ENCODE data around the gene CCDC34. TPM values are rescaled to one million over a fixed set of nuclear protein-coding genes. Genes with fewer than 3 reads are reported as not detected.
"Not testable (repeated sequence)": the region's sequence is repeated elsewhere in the genome, so short reads cannot be mapped to it uniquely, and the experiment has no call there.

Gene CCDC34
- total RNA-seq, 1 donor from 2014 or later, result 3.5 TPM

DNA sequence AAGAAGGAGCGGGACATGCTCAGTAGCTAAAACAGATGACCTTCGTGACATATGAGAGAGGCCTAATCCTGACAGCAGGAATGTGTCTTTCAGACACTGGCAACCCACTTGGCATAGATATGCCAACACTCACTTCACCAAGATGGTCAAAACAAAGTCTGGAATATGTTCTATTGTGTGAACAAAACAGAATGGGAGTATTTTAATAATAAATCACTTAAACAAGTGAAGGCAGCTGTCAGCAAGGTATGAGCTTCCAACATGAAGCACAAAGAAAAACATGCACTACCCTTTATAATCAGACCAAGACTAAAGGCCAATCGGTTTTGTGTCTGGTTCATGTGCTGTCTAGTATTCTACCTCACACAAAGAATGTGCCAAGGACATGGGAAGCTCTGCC lies 23.1 kb downstream of the CCDC34 start:
- TF ChIP-seq, protein P1, sequence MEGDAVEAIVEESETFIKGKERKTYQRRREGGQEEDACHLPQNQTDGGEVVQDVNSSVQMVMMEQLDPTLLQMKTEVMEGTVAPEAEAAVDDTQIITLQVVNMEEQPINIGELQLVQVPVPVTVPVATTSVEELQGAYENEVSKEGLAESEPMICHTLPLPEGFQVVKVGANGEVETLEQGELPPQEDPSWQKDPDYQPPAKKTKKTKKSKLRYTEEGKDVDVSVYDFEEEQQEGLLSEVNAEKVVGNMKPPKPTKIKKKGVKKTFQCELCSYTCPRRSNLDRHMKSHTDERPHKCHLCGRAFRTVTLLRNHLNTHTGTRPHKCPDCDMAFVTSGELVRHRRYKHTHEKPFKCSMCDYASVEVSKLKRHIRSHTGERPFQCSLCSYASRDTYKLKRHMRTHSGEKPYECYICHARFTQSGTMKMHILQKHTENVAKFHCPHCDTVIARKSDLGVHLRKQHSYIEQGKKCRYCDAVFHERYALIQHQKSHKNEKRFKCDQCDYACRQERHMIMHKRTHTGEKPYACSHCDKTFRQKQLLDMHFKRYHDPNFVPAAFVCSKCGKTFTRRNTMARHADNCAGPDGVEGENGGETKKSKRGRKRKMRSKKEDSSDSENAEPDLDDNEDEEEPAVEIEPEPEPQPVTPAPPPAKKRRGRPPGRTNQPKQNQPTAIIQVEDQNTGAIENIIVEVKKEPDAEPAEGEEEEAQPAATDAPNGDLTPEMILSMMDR (IDR thresholded peaks at IDR 0.05; ENCODE audit: partially characterized antibody, unreplicated experiment), result no peak
- Mint-ChIP-seq H3K36me3 (ENCODE audit: unreplicated experiment) (no peaks in the 10 kb centered on the region), H3K4me1 (ENCODE audit: low read depth, unreplicated experiment) (no peaks in the 10 kb centered on the region), H3K27ac (ENCODE audit: unreplicated experiment) (no peak overlapping the region), H3K27me3 (ENCODE audit: unreplicated experiment) (peaks cover 2% of the 10 kb centered on the region), H3K9me3 (ENCODE audit: unreplicated experiment) (peaks cover 2% of the 10 kb centered on the region), H3K4me3 (ENCODE audit: unreplicated experiment) (no peak overlapping the region)
- DNase-seq, result no peak

DNA sequence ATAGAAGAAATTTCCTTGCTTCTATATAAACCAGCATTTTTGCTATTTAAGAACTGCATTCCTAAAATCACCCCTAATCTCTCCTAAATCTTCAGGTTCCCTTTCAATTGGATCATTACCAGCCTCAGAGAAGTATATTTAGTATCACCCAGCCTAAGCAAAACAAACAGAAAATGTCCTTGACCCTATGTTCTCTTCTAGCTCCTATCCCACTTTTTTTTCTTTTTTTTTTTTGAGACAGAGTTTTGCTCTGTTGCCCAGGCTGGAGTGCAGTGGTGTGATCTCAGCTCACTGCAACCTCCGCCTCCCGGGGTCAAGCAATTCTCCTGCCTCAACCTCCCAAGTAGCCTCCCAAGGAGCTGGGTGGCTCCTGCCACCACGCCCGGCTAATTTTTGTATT lies 28.3 kb downstream of the CCDC34 start:
- H3K36me3 Mint-ChIP-seq (ENCODE audit: unreplicated experiment); H3K4me1 Mint-ChIP-seq (ENCODE audit: low read depth, unreplicated experiment); H3K4me3 Mint-ChIP-seq (ENCODE audit: unreplicated experiment); H3K9me3 Mint-ChIP-seq (ENCODE audit: unreplicated experiment); DNase-seq; H3K27ac Mint-ChIP-seq (ENCODE audit: unreplicated experiment); H3K27me3 Mint-ChIP-seq (ENCODE audit: unreplicated experiment): not testable (repeated sequence)

DNA sequence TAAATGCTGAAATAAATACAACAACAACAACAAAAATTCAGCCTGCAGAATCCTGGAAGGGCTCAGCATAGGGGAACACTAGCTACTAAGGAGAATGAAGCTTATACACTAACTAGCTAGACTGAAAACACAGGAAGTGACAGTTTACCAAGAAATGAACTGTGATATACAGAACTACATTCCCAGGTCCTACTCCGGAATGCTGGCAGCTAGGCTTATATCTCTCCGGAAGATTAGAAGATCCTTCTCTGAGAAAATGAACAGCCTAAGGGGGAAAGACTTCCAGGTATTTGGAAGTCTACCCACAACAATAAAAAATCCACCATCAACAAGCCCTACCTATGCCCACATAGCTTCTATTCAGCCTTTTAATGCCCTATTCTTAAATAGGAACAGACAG lies 31.0 kb downstream of the CCDC34 start:
- no peak overlapping the region for H3K27ac Mint-ChIP-seq (ENCODE audit: unreplicated experiment)
- no peaks in the 10 kb centered on the region for H3K36me3 Mint-ChIP-seq (ENCODE audit: unreplicated experiment)
- TF ChIP-seq, protein P1 (IDR thresholded peaks at IDR 0.05; ENCODE audit: partially characterized antibody, unreplicated experiment), result no peak
- H3K9me3 Mint-ChIP-seq (ENCODE audit: unreplicated experiment), result no peaks in the 10 kb centered on the region
- no peak for DNase-seq
- H3K4me1 Mint-ChIP-seq (ENCODE audit: low read depth, unreplicated experiment), result no peaks in the 10 kb centered on the region
- H3K4me3 Mint-ChIP-seq (ENCODE audit: unreplicated experiment), result no peak overlapping the region
- no peaks in the 10 kb centered on the region for H3K27me3 Mint-ChIP-seq (ENCODE audit: unreplicated experiment)

DNA sequence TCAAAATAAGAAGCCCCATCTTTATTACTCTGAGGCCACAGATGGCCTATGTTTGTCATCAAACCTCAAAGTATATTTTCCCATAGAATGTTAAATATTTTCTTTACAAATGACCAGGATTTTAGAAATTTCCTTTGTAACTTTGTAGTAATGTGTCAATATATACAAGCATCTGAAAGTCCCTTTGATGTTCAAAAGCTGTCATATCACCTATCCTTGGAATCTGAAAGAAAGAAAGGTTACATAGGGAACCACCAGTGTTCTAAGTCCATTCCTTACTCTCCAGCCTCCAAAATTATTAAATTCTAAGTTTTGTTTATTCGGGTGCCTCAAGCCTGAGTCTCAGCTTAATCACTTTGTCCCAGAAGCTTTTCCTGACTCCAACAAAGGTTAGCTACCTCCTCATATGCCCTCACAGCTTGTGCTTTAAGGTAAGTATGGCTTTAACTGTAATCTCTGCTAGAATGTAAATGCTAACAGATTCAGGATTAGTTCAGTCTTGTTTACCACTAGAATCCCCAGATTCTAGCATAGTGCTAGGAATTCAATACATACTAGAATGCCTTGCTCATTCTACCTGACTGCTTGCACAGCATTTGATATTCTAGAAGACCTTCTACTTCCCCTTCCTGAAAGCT lies 32.3 kb downstream of the CCDC34 start:
- peaks cover under 1% of the 10 kb centered on the region for H3K9me3 Mint-ChIP-seq (ENCODE audit: unreplicated experiment)
- H3K36me3 Mint-ChIP-seq (ENCODE audit: unreplicated experiment), result no peaks in the 10 kb centered on the region
- TF ChIP-seq, protein P1 (IDR thresholded peaks at IDR 0.05; ENCODE audit: partially characterized antibody, unreplicated experiment), result no peak
- H3K27ac Mint-ChIP-seq (ENCODE audit: unreplicated experiment), result no peak overlapping the region
- H3K4me1 Mint-ChIP-seq (ENCODE audit: low read depth, unreplicated experiment), result no peaks in the 10 kb centered on the region
- H3K4me3 Mint-ChIP-seq (ENCODE audit: unreplicated experiment), result no peak overlapping the region
- no peak for DNase-seq
- peaks cover 2% of the 10 kb centered on the region for H3K27me3 Mint-ChIP-seq (ENCODE audit: unreplicated experiment)

DNA sequence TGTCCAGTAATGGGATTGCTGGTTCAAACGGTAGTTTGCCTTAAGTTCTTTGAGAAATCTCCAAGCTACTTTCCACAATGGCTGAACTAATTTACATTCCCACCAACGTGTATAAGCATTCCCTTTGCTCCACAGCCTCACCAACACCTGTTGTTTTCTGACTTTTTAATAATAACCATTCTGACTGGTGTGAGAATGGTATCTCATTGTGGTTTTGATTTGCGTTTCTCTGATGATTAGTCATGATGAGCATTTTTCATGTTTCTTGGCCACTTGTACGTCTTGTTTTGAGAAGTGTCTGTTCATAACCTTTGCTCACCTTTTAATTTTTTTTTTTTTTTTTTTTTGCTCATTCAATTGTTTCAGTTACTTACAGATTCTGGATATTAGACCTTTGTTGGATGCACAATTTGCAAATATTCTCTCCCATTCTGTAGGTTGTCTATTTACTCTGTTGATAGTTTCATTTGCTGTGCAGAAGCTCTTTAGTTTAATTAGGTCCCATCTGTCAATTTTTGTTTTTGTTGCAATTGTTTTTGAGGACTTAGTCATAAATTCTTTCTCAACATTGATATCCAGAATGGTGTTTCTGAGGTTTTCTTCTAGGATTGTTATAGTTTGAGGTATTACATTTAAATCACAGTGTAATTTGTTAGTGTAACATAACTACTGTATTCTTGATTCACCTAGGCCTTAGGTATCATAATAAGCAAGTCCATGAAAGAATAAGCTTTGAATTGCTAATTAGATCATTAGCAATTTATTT lies 33.0 kb downstream of the CCDC34 start:
- H3K27ac Mint-ChIP-seq (ENCODE audit: unreplicated experiment), result no peak overlapping the region

More for the DNA sequence above, 33.0 kb downstream of the CCDC34 start:
- H3K9me3 Mint-ChIP-seq (ENCODE audit: unreplicated experiment), result peaks cover 2% of the 10 kb centered on the region
- DNase-seq, result no peak
- no peak overlapping the region for H3K4me3 Mint-ChIP-seq (ENCODE audit: unreplicated experiment)
- TF ChIP-seq, protein P1 (IDR thresholded peaks at IDR 0.05; ENCODE audit: partially characterized antibody, unreplicated experiment), result no peak
- no peaks in the 10 kb centered on the region for H3K36me3 Mint-ChIP-seq (ENCODE audit: unreplicated experiment)
- peaks cover 4% of the 10 kb centered on the region for H3K27me3 Mint-ChIP-seq (ENCODE audit: unreplicated experiment)
- no peaks in the 10 kb centered on the region for H3K4me1 Mint-ChIP-seq (ENCODE audit: low read depth, unreplicated experiment)
